Stomach (tissue), 9 donors: ENCODE measurements around the gene KCNIP3. TPM values are rescaled to one million over a fixed set of nuclear protein-coding genes. Genes with fewer than 3 reads are reported as not detected.

Experiments used
- DNase-seq, 2 donors: peaks; one replicate each; pipeline versions ENCODE4 v3.0.0 to v3.0.0-alpha.2; 2013 to 2019
- H3K27ac ChIP-seq, 5 donors: fragments of 200-600 bp in 4 of 5; sonication (generic) in 4 of 5; one replicate each; pipeline ENCODE4 v1.5.1; 2013 to 2019; ENCODE audit warnings: mild to moderate bottlenecking in 1 of 5, moderate library complexity in 1 of 5
- H3K27me3 ChIP-seq, 3 donors: fragments of 200-600 bp; sonication (generic); one replicate each; pipeline ENCODE4 v1.5.1; 2017 to 2019; ENCODE audit warnings: mixed run types in 1 of 3
- H3K36me3 ChIP-seq, 4 donors: fragments of 200-600 bp; sonication (generic); 1 replicate in 3 of 4; 2 replicates in 1 of 4; pipeline ENCODE4 v1.5.1; 2016 to 2019
- H3K4me1 ChIP-seq, 4 donors: fragments of 200-600 bp; sonication (generic); one replicate each; pipeline ENCODE4 v1.5.1; 2016 to 2019
- H3K4me3 ChIP-seq, 4 donors: fragments of 200-600 bp; sonication (generic) in 3 of 4; one replicate each; pipeline ENCODE4 v1.5.1; 2016 to 2019; ENCODE audit warnings: mild to moderate bottlenecking in 1 of 4
- H3K9me3 ChIP-seq, 4 donors: fragments of 200-600 bp; sonication (generic); one replicate each; pipeline ENCODE4 v1.5.1; 2016 to 2019
- EP300 ChIP-seq: sonication (generic); formaldehyde crosslinking; IDR thresholded peaks from one replicate; pipeline ENCODE4 v1.6.1; 2017; ENCODE audit warnings: antibody characterized with exemption
- POLR2A ChIP-seq, 4 donors: fragments of 450-650 bp; IDR thresholded peaks; one replicate each; pipeline ENCODE4 v1.6.1; 2016; ENCODE audit warnings: antibody characterized with exemption in 4 of 4, control low read depth in 2 of 4, mild to moderate bottlenecking in 1 of 4, moderate library complexity in 1 of 4
- POLR2AphosphoS5 ChIP-seq, 3 donors: sonication (generic); formaldehyde crosslinking; IDR thresholded peaks; one replicate each; pipeline ENCODE4 v1.6.1; 2016; ENCODE audit warnings: antibody characterized with exemption in 3 of 3
- WGBS, 5 donors: extraction: QIAGEN DNeasy Blood & Tissue Kit in 3 of 5; methylation state at CpG; one replicate each; pipeline versions ENCODE4 v1.1.5 to v1.1.7; 2013 to 2018; 5-methylcytosine and 5-hydroxymethylcytosine counted together
- intact Hi-C: fragments of 100-400 bp; cut with DNase I; formaldehyde crosslinking; loops from one replicate; pipeline ENCODE4 v1.15.1; 2023; ENCODE audit warnings: low total_unique reads
- polyA plus RNA-seq, 3 donors: library from polyadenylated mRNA; stranded (reverse); fragments of 200-250 nt; gene quantifications; one replicate each; pipeline ENCODE4 v1.2.3, GENCODE V29; 2013
- total RNA-seq, 5 donors: library from RNA; depleted of rRNA; stranded (reverse); fragments of >200 nt; gene quantifications; one replicate each; pipeline versions ENCODE4 v1.1.0 to v1.2.3, GENCODE V29; 2014 to 2016
- TF ChIP-seq, protein P1 (sequence below), 7 experiments: fragments of 450-650 bp in 4 of 7; fragments of 200-600 bp in 3 of 7; sonication (generic) in 3 of 7; IDR thresholded peaks; one replicate each; pipeline ENCODE4 v1.5.1; 2016 to 2019; ENCODE audit warnings: antibody characterized with exemption in 7 of 7, control low read depth in 2 of 7, mild to moderate bottlenecking in 1 of 7
- donor health status: healthy with polysubstance abuse.
- donor health status: Bipolar disorder and iron deficiency.
- donor health status: healthy.

Gene KCNIP3
- total and polyA plus RNA-seq, 8 donors, result 1.3 to 4.4 (median 2.7) TPM; not detected in 2

DNA sequence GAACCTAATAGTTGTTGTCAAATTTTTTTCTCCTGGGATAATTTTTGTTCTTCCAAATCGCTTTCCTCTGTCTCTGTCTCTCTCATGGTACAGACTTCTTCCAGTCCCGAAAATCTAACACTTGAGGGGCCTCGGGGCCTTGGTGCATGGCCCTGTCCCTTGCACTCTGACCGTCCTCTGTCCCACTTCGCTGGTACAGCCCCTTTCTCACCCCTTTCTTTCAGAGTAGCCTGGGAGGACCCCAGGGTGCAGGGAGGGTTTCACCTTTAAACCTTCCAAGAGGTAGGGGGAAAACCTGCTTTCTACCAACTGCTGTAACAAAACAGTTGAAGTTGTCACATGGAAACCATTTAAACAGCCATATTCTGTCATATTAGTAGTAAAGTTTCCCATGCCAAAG lies 83.1 kb downstream of the KCNIP3 start:
- H3K27me3 ChIP-seq, result peaks cover 0 to 3% (median 0%) of the 10 kb centered on the region in 3 donors
- H3K36me3 ChIP-seq, result peaks cover 0 to 21% (median 8%) of the 10 kb centered on the region in 4 donors
- WGBS, 5 donors, result 86 to 91% (median 89%) methylated on average over 5 of the region's 5 CpGs
- H3K27ac ChIP-seq, result no peak overlapping the region
- intact Hi-C loops, result no loop called here
- no peak overlapping the region for H3K4me3 ChIP-seq
- H3K9me3 ChIP-seq, result no peaks in the 10 kb centered on the region
- DNase-seq, result no peak
- peaks cover 6 to 10% (median 8%) of the 10 kb centered on the region in 4 donors for H3K4me1 ChIP-seq
- TF ChIP-seq POLR2AphosphoS5 (IDR thresholded peaks at IDR 0.05) (no peak), POLR2A (IDR thresholded peaks at IDR 0.05) (no peak), EP300 (no peak)
- TF ChIP-seq, protein P1, sequence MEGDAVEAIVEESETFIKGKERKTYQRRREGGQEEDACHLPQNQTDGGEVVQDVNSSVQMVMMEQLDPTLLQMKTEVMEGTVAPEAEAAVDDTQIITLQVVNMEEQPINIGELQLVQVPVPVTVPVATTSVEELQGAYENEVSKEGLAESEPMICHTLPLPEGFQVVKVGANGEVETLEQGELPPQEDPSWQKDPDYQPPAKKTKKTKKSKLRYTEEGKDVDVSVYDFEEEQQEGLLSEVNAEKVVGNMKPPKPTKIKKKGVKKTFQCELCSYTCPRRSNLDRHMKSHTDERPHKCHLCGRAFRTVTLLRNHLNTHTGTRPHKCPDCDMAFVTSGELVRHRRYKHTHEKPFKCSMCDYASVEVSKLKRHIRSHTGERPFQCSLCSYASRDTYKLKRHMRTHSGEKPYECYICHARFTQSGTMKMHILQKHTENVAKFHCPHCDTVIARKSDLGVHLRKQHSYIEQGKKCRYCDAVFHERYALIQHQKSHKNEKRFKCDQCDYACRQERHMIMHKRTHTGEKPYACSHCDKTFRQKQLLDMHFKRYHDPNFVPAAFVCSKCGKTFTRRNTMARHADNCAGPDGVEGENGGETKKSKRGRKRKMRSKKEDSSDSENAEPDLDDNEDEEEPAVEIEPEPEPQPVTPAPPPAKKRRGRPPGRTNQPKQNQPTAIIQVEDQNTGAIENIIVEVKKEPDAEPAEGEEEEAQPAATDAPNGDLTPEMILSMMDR (IDR thresholded peaks at IDR 0.05), result no peak

- peaks cover 0 to 3% (median 0%) of the 10 kb centered on the region in 3 donors for H3K27me3 ChIP-seq
- DNase-seq, result no peak
- H3K36me3 ChIP-seq, result peaks cover 0 to 21% (median 8%) of the 10 kb centered on the region in 4 donors
- no peaks in the 10 kb centered on the region for H3K9me3 ChIP-seq
- intact Hi-C loops, result no loop called here
- H3K4me3 ChIP-seq, result no peak overlapping the region
- TF ChIP-seq, protein P1 (IDR thresholded peaks at IDR 0.05), result no peak
- TF ChIP-seq POLR2A (IDR thresholded peaks at IDR 0.05) (no peak), EP300 (no peak), POLR2AphosphoS5 (IDR thresholded peaks at IDR 0.05) (no peak)
- WGBS, 5 donors, result 89 to 93% (median 91%) methylated on average over 5 of the region's 5 CpGs
- H3K4me1 ChIP-seq, result peaks cover 6 to 10% (median 8%) of the 10 kb centered on the region in 4 donors
- no peak overlapping the region for H3K27ac ChIP-seq
Observed at GRCh38 chr2:95380731-95381130, 83.6 kb downstream of the KCNIP3 start.

DNA sequence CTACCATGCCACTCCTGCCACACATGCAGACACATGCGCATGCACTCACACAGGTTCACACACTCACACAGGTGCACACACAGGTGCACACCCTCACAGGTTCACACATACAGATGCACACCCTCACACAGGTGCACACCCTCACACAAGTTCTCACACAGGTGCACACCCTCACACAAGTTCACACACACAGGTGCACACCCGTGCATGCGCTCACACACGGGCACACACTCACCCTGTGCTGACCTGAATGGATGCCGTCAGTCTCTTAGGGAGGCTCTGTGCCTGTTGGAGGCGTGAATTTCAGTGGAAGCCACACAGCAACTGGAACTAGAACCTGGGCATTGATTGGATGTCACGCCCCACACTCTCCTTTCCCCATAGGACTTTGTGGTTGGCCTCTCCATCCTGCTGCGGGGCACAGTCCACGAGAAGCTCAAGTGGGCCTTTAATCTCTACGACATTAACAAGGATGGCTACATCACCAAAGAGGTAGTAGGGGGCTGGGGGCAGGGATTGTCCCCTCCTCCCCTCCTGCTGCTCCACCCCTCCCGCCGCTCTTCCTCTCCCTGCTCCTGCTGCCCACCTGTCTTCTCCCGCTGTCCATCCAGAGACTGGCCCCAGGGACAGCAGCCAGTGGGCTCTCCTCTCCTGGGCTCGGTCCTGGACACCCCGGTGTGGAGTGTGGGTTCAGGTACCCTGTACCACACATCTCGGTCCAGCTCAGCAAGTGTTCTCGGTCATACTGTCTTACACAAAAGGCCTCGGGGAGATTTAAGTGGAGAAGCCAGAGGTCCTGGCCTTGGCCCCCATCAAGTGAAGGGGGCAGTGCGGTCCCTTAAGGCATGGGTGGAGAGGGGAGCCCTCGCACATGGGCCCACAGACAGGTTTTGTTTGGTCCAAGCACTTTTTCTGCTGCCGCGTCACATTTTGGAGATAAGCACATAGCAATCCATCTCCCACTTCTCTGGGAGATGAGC lies 84.4 kb downstream of the KCNIP3 start:
- TF ChIP-seq, protein P1 (IDR thresholded peaks at IDR 0.05), result no peak
- TF ChIP-seq EP300 (no peak), POLR2AphosphoS5 (IDR thresholded peaks at IDR 0.05) (no peak), POLR2A (IDR thresholded peaks at IDR 0.05) (no peak)
- intact Hi-C loops, result no loop called here
- WGBS, 5 donors, result 85 to 89% (median 87%) methylated on average over 20 to 22 of the region's 22 CpGs
- no peaks in the 10 kb centered on the region for H3K9me3 ChIP-seq
- H3K4me3 ChIP-seq, result no peak overlapping the region
- peaks cover 0 to 17% (median 7%) of the 10 kb centered on the region in 4 donors for H3K36me3 ChIP-seq
- no peak overlapping the region for H3K27ac ChIP-seq
- peaks cover 0 to 3% (median 0%) of the 10 kb centered on the region in 3 donors for H3K27me3 ChIP-seq
- no peak for DNase-seq
- H3K4me1 ChIP-seq, result peaks cover 6 to 10% (median 8%) of the 10 kb centered on the region in 4 donors

GRCh38 chr2:95382192-95382591 lies 85.0 kb downstream of the KCNIP3 start:
- peaks cover 0 to 10% (median 3%) of the 10 kb centered on the region in 4 donors for H3K36me3 ChIP-seq
- H3K4me3 ChIP-seq, result no peak overlapping the region
- no peak for DNase-seq
- no peak for TF ChIP-seq POLR2AphosphoS5 (IDR thresholded peaks at IDR 0.05)
- TF ChIP-seq, protein P1 (IDR thresholded peaks at IDR 0.05), result no peak
- TF ChIP-seq POLR2A (IDR thresholded peaks at IDR 0.05), result no peak
- no peak for TF ChIP-seq EP300
- no peaks in the 10 kb centered on the region for H3K9me3 ChIP-seq
- no peak overlapping the region for H3K27ac ChIP-seq
- H3K27me3 ChIP-seq, result peaks cover 0 to 3% (median 0%) of the 10 kb centered on the region in 3 donors
- H3K4me1 ChIP-seq, result peaks cover 6 to 10% (median 8%) of the 10 kb centered on the region in 4 donors
- WGBS, 5 donors, result 93 to 97% (median 96%) methylated on average over 19 to 20 of the region's 20 CpGs
- intact Hi-C loops, result no loop called here
